ENCODE data around the gene SOSTDC1.
"Not testable (repeated sequence)": the region's sequence is repeated elsewhere in the genome, so short reads cannot be mapped to it uniquely, and the experiment has no call there.

Gene SOSTDC1

DNA sequence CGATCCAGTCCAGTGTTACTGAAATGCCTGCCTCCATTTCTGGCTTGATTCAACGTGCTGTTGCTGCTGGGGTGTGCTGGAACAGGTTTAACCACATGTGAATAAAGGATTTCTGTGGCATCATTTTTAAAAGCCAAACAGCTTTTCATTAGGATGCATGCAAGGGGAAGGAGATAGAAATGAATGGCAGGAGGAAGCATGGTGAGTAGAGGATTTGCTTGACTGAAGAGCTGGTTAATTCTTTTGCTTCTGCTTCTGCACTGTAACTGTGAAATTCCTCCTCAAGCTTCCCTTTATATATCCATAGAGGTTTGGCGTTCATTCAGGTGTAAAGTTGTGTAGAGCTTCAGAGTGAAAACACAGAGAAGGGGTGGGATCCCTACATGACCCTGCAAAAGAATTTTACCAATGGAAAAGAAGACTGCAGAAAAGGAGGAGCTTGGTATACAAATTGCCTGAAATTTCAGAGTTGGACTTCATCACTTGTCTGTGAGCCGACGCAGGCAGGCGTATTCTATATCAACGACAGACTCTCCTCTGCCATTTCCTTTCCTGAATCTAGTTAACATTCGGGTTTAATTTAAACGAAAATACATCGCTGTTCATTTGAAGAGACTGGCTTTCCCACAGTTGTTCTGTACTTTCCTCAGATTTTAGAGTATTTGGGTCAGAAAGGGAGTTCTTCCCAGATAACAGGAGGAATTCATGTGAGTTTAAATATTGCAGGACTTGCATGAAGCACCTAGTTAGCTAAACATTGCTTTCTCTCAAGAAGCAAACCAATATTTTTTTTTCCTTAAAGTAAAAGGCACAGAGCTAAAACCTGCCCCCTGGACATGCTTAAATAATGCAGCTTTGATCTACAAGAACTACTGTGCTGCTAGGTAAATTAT, at the start of gene SOSTDC1:
SOSTDC1 (minus strand) TSS at position 270 of the 893 bp plus-strand sequence; CDS start at position 200, 70 bp downstream.
- no peak for DNase-seq

GRCh38 chr7:16514729-16515128, 49.2 kb upstream of the SOSTDC1 start:
- DNase-seq, result no peak

DNA sequence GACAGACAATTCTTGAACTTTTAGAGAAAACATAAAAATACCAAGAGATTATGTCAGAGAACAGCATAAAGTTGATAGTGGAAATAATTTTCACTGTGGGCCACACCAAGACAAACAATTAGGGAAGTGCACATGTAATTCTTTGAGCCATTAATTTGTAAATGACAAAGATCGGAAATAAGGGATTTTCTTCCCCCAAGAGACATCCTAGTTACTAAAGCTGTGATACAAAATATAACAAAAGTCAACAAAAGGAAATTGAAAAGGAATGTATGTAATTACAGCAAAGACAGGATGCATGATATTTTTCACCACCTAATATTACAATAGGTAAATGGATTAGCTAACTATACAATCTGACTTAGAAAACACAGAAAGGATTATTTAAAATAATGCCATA, 48.7 kb upstream of the SOSTDC1 start:
- DNase-seq, result no peak

- no peak for DNase-seq
Measured at GRCh38 chr7:16512097-16512496, 46.6 kb upstream of the SOSTDC1 start.

DNA sequence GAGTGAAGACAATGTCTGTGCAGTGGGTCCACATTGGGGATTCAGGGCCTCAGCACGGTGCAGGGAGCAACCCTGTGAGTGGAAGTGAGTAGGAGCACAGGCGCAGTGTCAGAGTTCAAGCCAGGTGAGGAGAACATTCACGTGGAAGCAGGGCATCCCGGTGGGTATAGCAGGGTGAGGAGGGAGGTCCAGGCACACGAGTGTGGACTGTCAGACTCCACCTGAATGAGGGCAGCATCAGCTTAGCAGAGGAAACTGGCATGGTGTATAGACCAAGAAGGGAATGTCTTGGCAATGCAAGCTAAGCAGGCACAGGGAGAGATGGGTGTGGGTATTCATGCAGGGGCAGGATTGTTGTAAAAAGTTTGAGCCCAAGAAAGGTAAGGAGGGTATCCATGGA, 45.8 kb upstream of the SOSTDC1 start:
- DNase-seq, result no peak

GRCh38 chr7:16509829-16510228, 44.3 kb upstream of the SOSTDC1 start:
- no peak for DNase-seq

GRCh38 chr7:16506422-16506821, 40.9 kb upstream of the SOSTDC1 start:
- not testable (repeated sequence) for DNase-seq

DNA sequence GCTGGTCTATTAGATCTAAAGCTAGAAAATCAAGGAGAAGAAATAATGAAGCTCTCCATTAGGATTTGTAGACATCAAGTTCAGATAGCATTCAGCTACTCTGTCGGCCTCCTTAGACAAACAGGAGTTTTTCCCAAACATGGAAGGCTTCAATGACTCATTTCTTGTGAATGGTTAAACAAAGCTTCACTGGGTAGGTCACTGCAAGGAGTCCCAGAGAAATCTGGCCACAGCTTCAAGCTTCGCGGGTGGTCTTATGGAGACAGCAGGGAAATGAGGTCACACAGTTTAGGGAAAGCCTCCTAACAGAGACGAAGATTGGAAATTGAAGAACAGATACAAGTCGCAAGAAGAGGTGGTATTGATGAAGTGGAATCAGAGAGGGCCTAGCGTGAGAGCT, 38.5 kb upstream of the SOSTDC1 start:
- DNase-seq, result no peak

- DNase-seq, result no peak
Measured at GRCh38 chr7:16502303-16502702, 36.8 kb upstream of the SOSTDC1 start.

DNA sequence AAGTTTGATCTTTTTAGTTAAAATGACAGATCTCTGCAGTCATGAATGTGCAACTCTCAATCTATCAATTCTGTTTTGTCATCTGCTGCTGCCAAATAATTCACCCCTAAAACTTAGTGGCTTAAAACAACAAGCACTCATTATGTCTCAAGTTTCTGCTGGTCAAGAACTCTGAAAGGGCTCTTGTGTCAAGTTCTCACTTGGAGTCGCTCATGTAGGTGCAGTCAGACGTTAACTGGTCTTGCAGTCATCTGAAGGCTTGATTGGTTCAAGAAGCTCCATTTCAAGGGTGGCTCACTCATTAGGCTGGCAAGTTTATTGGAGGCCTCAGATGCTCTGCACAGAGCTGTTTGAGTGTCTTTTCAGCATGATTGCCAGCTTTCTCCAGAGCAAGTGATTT, 32.6 kb upstream of the SOSTDC1 start:
- no peak for DNase-seq

GRCh38 chr7:16494955-16495719, 29.6 kb upstream of the SOSTDC1 start:
- no peak for DNase-seq

GRCh38 chr7:16494551-16494950, 29.0 kb upstream of the SOSTDC1 start:
- no peak for DNase-seq

- DNase-seq, result no peak
Measured at GRCh38 chr7:16493266-16493665, 27.7 kb upstream of the SOSTDC1 start.

DNA sequence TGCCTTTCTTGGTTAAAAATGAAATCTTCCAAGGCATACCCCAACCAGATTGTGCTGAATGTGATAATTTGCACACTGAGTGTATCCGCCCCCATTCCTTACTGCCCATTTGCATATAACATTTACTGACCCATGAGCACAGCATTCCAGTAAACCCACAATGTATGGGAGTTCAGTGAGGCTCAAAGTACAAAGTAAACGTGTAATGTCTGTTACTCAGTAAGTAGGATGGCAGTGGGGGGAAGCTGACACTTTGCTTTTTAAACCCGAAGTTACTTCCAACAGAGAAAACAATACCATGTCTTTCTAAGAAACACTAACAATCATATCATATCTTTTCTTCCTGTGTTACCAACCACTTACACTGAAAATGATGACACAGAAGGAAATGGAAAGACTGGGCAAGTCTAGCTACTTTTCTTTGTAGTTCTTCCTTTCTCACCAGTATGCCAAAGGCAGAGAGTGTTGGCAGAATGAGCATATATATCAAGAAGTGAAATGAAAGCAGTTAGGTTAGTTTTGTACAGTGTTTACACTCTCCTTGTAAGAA, 27.1 kb upstream of the SOSTDC1 start:
- DNase-seq, result no peak

GRCh38 chr7:16491148-16491547, 25.6 kb upstream of the SOSTDC1 start:
- no peak for DNase-seq

DNA sequence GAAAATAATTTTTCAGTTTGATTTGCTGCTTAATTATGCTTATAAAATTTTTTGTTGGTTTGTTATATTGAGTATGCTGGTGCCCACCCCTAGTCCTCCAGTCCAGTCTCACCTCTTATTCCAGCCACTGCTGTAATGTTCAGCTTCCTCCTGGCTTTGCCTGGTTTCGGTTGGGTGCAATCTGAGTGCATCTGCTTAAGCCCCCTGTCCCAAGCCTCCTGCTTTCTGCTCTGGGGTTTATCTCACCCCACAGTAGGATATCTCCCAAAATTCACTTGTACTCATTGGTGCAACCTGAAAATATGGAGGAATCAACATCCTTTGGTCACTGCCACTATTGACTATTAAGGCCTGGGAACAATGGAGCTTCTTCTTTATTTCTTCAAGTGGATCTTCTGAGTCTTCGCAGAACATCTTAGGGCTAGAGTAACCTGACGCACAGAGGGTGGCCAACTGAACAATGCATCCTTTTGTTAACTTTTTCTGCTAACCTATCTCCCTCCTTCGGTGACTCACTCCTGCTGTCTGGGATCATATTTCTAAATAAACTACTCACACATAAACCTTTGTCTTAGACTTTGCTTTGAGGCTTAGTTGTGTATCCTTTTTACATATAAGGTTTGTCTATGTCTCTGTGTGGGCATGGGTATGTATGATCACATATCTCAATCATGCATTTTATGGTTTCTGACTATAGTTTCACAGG, 19.1 kb upstream of the SOSTDC1 start:
- no peak for DNase-seq

DNA sequence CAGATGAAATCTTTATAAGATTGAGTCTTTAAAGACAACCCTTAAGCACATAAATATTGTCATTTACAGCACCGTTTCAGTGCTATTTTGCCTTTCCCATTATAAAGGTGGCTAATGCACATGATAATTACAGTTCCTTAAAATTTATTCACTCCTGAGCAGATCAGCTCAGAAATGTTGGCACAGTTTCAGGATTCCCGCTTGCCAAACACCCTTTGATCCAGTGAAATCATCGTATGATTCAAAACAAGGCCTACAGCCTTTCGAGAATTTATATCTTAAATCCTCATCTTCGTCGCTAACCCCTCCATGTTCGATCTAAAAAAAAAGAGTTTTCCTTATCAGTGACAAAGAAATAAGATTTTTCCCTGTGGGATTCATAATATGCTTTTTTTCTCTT, 14.1 kb upstream of the SOSTDC1 start:
- DNase-seq, result no peak

DNA sequence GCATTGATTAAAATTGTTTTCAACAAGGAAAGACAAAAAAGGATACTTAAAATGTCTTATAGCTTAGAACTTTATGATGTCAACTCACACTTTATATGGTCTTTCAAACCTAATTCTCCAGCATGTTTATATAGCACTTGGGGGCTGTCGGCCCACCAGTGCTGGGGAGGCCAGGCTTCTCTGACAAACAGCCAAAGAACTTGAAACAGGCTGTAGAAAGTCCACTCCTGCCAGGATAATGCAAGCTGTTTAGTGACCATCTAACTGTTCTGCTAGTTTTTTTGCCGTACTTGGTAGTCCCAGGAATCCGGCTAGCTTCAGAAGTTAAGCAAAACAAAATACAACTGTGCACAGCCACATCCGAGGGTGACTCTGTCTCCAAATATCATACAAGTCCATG, 13.6 kb upstream of the SOSTDC1 start:
- DNase-seq, result no peak

- no peak for DNase-seq
Measured at GRCh38 chr7:16471933-16472332, 6.4 kb upstream of the SOSTDC1 start.

GRCh38 chr7:16463949-16464715, 1.4 kb downstream of the SOSTDC1 start:
- no peak for DNase-seq

DNA sequence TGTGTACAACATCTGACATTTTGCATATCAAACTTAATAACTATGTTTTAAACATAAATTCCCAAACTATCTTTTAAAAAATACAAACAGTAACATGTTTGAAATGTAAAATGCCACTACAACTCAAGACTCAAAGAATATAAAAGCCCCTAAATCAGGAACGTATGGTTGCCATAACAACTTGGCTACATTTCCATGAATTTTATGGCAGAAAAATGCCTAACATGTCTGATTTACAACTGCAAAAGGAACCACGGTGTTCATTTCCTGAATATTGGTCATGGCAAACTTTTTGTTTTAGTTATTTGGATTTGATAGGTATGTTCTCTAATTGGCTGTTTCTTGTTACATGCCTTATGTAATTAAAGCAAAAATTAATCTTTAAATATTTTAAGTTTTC, 2.0 kb downstream of the SOSTDC1 start:
- DNase-seq, result no peak

DNA sequence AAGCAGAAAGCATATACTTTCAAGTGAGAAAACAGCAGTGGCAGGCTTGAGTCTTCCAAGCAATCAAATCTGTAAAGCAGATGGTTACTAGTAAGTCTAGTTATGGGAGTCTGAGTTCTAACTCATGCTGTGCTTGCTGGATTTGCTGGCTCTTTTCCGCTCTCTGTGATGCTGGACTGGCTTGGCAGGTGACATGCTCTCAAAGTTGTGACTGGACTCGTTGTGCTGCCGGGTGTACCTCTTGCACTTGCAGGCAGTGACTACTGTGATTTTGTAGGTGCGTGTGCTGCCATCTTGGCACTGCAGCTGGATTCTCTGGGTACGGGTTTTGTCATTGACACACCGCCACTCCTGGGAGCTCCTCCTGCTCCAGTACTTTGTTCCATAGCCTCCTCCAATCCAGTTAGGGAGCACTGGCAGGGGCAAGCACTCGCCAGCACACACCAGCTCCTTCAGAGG, 3.1 kb downstream of the SOSTDC1 start:
- no peak for DNase-seq

All from CD4-positive, alpha-beta T cell treated with Interleukin-12 subunit alpha and Interleukin-12 subunit beta, for 1 hour (primary cell).